IPS-20b (cell line): ENCODE data around the gene GRM1.

Experiments
- H3K27ac ChIP-seq: one replicate; pipeline ENCODE4 v1.5.1; 2013; ENCODE audit warnings: low read length
- H3K27me3 ChIP-seq: 2 replicates; pipeline ENCODE4 v1.6.1; 2013; ENCODE audit warnings: mild to moderate bottlenecking, low read length, inconsistent platforms; ENCODE audit not compliant: insufficient read depth
- H3K36me3 ChIP-seq: 2 replicates; pipeline ENCODE4 v1.6.1; 2013; ENCODE audit warnings: low read depth, mild to moderate bottlenecking, inconsistent platforms, low read length, moderate library complexity; ENCODE audit not compliant: insufficient read depth
- H3K4me1 ChIP-seq: 2 replicates; pipeline ENCODE4 v1.6.1; 2013; ENCODE audit warnings: mild to moderate bottlenecking, control low read depth, inconsistent platforms, low read length, moderate library complexity; ENCODE audit not compliant: insufficient read depth
- H3K4me3 ChIP-seq: 2 replicates; pipeline ENCODE4 v1.5.1; 2013; ENCODE audit warnings: mild to moderate bottlenecking, low read length, inconsistent platforms
- H3K9ac ChIP-seq: 2 replicates; pipeline ENCODE4 v1.6.1; 2013; ENCODE audit warnings: low read depth, mild to moderate bottlenecking, inconsistent platforms, low read length, moderate library complexity
- H3K9me3 ChIP-seq: 2 replicates; pipeline ENCODE4 v1.6.1; 2013; ENCODE audit warnings: mild to moderate bottlenecking, low read depth, low read length, inconsistent platforms; ENCODE audit not compliant: insufficient read depth

Gene GRM1

DNA sequence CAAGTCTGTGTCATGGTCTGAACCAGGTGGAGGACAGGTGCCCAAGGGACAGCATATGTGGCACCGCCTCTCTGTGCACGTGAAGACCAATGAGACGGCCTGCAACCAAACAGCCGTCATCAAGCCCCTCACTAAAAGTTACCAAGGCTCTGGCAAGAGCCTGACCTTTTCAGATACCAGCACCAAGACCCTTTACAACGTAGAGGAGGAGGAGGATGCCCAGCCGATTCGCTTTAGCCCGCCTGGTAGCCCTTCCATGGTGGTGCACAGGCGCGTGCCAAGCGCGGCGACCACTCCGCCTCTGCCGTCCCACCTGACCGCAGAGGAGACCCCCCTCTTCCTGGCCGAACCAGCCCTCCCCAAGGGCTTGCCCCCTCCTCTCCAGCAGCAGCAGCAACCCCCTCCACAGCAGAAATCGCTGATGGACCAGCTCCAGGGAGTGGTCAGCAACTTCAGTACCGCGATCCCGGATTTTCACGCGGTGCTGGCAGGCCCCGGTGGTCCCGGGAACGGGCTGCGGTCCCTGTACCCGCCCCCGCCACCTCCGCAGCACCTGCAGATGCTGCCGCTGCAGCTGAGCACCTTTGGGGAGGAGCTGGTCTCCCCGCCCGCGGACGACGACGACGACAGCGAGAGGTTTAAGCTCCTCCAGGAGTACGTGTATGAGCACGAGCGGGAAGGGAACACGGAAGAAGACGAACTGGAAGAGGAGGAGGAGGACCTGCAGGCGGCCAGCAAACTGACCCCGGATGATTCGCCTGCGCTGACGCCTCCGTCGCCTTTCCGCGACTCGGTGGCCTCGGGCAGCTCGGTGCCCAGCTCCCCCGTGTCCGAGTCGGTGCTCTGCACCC lies 405.2 kb downstream of the GRM1 start:
- peaks cover 5% of the 10 kb centered on the region; the same call in 1 of the 2 replicates for H3K4me1 ChIP-seq
- H3K4me3 ChIP-seq: peak overlapping the region; percentile 76
- no peaks in the 10 kb centered on the region for H3K36me3 ChIP-seq
- no peaks in the 10 kb centered on the region for H3K9me3 ChIP-seq
- peaks cover 36% of the 10 kb centered on the region for H3K27me3 ChIP-seq
- peak overlapping the region; percentile 50; the same call in 1 of the 2 replicates for H3K9ac ChIP-seq
- H3K27ac ChIP-seq: no peak overlapping the region

DNA sequence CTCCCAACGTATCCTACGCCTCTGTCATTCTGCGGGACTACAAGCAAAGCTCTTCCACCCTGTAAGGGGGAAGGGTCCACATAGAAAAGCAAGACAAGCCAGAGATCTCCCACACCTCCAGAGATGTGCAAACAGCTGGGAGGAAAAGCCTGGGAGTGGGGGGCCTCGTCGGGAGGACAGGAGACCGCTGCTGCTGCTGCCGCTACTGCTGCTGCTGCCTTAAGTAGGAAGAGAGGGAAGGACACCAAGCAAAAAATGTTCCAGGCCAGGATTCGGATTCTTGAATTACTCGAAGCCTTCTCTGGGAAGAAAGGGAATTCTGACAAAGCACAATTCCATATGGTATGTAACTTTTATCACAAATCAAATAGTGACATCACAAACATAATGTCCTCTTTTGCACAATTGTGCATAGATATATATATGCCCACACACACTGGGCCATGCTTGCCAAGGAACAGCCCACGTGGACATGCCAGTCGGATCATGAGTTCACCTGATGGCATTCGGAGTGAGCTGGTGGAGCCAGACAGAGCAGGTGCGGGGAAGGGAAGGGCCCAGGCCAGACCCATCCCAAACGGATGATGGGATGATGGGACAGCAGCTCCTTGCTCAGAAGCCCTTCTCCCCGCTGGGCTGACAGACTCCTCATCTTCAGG lies 406.0 kb downstream of the GRM1 start:
- peaks cover 36% of the 10 kb centered on the region for H3K27me3 ChIP-seq
- peak overlapping the region; percentile 50; the same call in 1 of the 2 replicates for H3K9ac ChIP-seq
- H3K4me3 ChIP-seq: peak overlapping the region; percentile 76
- no peaks in the 10 kb centered on the region for H3K9me3 ChIP-seq
- no peak overlapping the region for H3K27ac ChIP-seq
- no peaks in the 10 kb centered on the region for H3K36me3 ChIP-seq
- no peaks in the 10 kb centered on the region for H3K4me1 ChIP-seq

DNA sequence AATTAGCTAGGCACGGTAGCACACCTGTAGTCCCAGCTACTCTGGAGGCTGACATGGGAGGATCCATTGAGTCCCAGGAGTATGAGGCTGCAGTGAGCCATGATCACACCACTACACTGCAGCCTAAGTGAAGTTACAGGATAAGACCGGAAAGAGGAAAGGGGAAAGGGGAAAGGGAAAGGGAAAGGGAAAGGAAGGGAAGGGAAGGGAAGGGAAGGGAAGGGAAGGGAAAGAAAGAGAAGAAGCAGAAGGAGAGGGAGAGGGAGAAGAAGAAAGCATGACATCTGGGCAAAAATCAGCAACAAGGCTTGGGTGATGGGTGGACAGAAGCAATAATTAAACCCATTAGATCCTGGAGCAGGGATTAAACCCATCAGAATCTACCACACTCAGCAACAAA lies 413.0 kb downstream of the GRM1 start:
- H3K9me3 ChIP-seq: no peaks in the 10 kb centered on the region
- peaks cover 6% of the 10 kb centered on the region; the same call in 1 of the 2 replicates for H3K27me3 ChIP-seq

DNA sequence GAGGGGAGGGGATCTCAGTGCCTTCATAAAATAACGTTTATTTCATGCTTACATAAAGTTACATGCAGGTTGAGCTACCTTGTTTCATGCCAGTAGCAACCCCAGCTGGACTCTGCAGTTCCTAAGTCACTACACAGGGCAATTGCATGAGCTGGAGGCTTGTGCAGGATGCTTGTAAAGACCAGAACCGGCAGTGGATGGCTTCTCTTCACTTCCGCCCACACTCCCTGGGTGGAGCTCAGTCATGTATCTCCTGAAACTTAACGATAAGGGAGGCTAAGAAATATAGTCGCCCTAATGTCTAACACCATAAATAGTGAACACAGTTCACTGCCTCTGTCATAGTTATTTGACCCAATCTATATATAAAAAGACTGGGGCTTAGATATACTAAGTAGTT lies 415.3 kb downstream of the GRM1 start:
- no peak overlapping the region for H3K27ac ChIP-seq
- H3K9me3 ChIP-seq: no peaks in the 10 kb centered on the region; the same call in 1 of the 2 replicates
- no peak overlapping the region for H3K4me3 ChIP-seq
- no peaks in the 10 kb centered on the region for H3K27me3 ChIP-seq
- no peak overlapping the region for H3K9ac ChIP-seq
- H3K4me1 ChIP-seq: no peaks in the 10 kb centered on the region
- no peaks in the 10 kb centered on the region for H3K36me3 ChIP-seq

More for the DNA sequence above, 413.0 kb downstream of the GRM1 start:
- Histone ChIP-seq H3K36me3 (no peaks in the 10 kb centered on the region), H3K27ac (no peak overlapping the region), H3K9ac (no peak overlapping the region), H3K4me3 (no peak overlapping the region), H3K4me1 (no peaks in the 10 kb centered on the region)

DNA sequence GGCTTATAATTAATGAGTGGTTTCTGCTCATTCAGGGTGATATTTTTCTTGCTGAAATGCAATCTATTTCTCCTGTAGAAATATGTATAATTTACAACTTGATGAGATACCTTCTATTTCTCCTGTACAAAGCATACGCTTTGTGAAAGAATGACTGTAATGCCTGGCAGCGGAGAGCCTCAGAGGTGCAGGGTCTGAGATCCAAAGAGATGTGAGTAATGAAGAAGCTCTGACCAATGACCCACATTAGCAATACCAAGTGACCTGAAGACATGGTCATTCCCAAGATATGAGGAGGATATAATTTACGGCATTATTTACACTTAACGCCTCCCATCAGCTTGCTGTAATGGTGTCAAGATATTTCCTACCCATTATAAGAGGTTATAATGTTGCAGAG lies 416.4 kb downstream of the GRM1 start:
- no peaks in the 10 kb centered on the region for H3K36me3 ChIP-seq
- H3K4me3 ChIP-seq: no peak overlapping the region
- H3K27me3 ChIP-seq: no peaks in the 10 kb centered on the region
- no peaks in the 10 kb centered on the region for H3K4me1 ChIP-seq
- no peak overlapping the region for H3K9ac ChIP-seq
- H3K9me3 ChIP-seq: no peaks in the 10 kb centered on the region; the same call in 1 of the 2 replicates
- H3K27ac ChIP-seq: no peak overlapping the region

DNA sequence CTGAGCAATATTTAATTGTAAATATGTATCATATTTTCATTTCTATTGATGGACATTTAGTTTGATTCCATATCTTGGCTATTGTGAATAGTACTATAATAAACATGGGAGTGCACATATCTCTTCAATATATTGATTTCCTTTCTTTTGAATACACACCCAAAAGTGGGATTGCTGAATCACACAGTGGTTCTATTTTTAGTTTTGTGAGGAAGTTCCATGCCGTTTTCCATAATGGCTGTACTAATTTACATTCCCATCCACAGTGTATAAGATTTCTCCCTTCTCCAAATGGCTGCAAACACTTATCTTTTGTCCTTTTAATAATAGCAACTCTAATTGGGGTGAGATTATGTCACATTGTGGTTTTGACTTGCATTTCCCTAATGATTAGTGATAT lies 428.0 kb downstream of the GRM1 start:
- H3K9ac ChIP-seq: no peak overlapping the region
- H3K27me3 ChIP-seq: no peaks in the 10 kb centered on the region
- no peaks in the 10 kb centered on the region for H3K4me1 ChIP-seq
- H3K36me3 ChIP-seq: no peaks in the 10 kb centered on the region
- H3K4me3 ChIP-seq: no peak overlapping the region
- H3K9me3 ChIP-seq: no peaks in the 10 kb centered on the region; the same call in 1 of the 2 replicates
- H3K27ac ChIP-seq: no peak overlapping the region

DNA sequence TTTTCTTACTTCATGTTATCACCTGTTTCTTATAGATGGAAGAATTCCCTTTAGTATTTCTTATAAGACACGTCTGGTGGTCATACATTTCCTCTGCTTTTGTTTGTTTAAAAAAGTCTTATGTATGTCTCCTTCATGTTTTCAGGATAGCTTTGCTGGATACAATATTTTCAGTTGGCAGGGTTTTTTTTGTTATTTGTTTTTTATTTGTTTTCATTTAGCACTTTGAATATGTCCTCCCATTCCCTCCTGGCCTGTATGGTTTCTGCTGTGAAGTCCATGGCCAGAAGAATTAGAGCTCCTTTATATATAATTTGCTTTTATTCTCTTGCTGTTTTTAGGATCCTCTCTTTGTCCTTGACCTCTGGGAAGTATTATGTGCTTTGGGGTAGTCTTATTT lies 432.1 kb downstream of the GRM1 start:
- Histone ChIP-seq H3K36me3 (no peaks in the 10 kb centered on the region), H3K27ac (no peak overlapping the region), H3K27me3 (no peaks in the 10 kb centered on the region)

DNA sequence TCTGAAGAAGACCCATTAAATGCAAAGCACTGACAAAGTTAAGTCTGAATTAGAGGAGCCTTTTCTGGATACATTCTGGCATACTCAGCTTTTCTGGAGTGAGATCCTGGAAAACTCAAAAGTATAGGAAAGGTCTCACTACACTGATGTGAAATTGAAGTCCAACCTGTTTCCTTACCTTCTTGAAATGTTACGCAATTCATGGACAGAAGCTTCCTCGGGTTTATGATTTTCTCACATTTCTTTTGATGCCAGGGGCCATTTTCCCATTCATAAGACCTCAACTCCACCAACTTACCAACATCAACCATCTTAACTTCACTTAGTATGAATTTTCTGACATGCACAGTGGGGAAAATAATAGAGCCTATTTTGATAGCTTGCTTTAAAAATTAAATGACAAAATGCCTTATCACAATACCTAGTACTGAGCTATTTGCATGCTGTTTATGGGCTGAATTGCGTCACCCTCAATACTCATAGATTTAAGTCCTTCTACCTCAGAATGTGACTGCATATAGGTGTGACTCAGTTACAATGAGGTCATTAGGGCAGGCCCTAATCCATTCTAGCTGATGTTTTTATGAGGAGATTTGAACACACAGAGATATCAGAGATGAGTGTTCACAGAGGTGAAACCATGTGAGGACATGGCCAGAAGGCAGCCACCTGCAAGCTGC lies 441.4 kb downstream of the GRM1 start:
- Histone ChIP-seq H3K36me3 (no peaks in the 10 kb centered on the region), H3K4me3 (no peak overlapping the region), H3K9ac (no peak overlapping the region), H3K27ac (no peak overlapping the region), H3K27me3 (no peaks in the 10 kb centered on the region), H3K4me1 (no peaks in the 10 kb centered on the region), H3K9me3 (no peaks in the 10 kb centered on the region)

More for the DNA sequence above, 432.1 kb downstream of the GRM1 start:
- no peaks in the 10 kb centered on the region; the same call in 1 of the 2 replicates for H3K9me3 ChIP-seq
- no peak overlapping the region for H3K9ac ChIP-seq
- H3K4me3 ChIP-seq: no peak overlapping the region
- no peaks in the 10 kb centered on the region for H3K4me1 ChIP-seq

DNA sequence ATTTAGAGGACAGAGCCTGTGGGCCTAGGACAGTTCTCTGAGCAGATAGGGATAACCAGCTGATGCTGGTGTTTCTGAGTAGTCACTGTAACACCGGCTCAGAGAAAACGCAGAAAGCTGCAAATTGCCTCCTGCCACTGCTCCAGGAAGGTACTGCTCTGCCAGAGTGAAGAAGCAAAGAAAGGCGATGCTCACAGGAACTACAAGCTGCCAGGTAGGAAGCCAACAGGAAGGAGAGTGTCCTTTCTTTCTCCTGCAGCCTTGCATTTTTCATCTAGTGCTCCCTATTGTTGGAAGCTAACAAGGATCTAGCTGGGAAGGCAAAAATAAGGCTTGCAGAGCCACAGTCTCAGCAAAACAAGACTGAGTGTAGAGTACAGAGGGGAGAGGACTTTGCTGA lies 444.1 kb downstream of the GRM1 start:
- H3K4me3 ChIP-seq: no peak overlapping the region
- no peaks in the 10 kb centered on the region for H3K36me3 ChIP-seq
- H3K27me3 ChIP-seq: no peaks in the 10 kb centered on the region
- H3K9me3 ChIP-seq: no peaks in the 10 kb centered on the region
- H3K4me1 ChIP-seq: no peaks in the 10 kb centered on the region
- H3K27ac ChIP-seq: no peak overlapping the region
- H3K9ac ChIP-seq: no peak overlapping the region

DNA sequence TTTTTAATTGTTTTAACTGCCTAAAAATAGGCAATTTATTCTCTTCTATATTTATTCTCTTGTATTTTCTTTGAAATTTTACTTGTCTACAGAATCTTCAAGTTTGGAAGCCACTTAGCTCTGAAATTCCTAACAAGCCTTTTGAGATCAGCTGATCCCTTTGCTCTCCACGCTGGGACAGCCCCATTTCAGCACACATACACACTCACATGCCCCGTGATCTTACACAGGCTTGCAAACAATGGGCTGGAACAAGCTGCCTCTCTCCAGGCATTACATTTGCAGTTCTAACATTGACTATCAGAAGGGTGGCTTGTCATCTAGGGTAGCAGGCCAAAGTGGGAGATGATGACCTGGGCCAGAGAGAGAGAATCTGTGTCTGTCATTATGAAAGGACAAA lies 452.7 kb downstream of the GRM1 start:
- no peaks in the 10 kb centered on the region for H3K27me3 ChIP-seq
- no peak overlapping the region for H3K4me3 ChIP-seq
- H3K36me3 ChIP-seq: no peaks in the 10 kb centered on the region
- no peaks in the 10 kb centered on the region; the same call in 1 of the 2 replicates for H3K9me3 ChIP-seq
- H3K27ac ChIP-seq: no peak overlapping the region
- no peaks in the 10 kb centered on the region for H3K4me1 ChIP-seq
- no peak overlapping the region for H3K9ac ChIP-seq

DNA sequence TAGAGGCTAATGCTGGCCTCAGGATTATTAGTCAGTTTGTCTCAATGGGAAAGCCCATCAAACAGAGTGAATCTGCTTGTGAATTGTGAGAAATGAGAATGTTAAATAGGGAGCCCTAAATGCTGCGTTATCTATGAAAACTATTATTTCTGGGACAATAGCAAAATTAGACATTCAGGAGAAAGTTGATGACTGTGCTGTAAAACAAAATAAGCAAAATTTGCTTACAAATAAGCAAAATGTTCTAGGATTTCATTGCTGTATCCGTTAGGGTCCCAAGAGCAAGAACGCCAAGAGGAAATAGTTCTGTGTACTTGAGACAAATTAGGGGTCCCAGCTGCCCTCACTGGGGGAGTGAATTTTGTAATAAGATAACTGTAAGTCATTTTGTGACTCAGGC lies 455.5 kb downstream of the GRM1 start:
- Histone ChIP-seq H3K27me3 (no peaks in the 10 kb centered on the region), H3K9ac (no peak overlapping the region)

More for the DNA sequence above, 455.5 kb downstream of the GRM1 start:
- no peaks in the 10 kb centered on the region for H3K4me1 ChIP-seq
- H3K36me3 ChIP-seq: no peaks in the 10 kb centered on the region
- H3K27ac ChIP-seq: no peak overlapping the region
- H3K9me3 ChIP-seq: no peaks in the 10 kb centered on the region; the same call in 1 of the 2 replicates
- H3K4me3 ChIP-seq: no peak overlapping the region
